ENCODE data around the gene TTLL5.

Gene TTLL5, protein sequence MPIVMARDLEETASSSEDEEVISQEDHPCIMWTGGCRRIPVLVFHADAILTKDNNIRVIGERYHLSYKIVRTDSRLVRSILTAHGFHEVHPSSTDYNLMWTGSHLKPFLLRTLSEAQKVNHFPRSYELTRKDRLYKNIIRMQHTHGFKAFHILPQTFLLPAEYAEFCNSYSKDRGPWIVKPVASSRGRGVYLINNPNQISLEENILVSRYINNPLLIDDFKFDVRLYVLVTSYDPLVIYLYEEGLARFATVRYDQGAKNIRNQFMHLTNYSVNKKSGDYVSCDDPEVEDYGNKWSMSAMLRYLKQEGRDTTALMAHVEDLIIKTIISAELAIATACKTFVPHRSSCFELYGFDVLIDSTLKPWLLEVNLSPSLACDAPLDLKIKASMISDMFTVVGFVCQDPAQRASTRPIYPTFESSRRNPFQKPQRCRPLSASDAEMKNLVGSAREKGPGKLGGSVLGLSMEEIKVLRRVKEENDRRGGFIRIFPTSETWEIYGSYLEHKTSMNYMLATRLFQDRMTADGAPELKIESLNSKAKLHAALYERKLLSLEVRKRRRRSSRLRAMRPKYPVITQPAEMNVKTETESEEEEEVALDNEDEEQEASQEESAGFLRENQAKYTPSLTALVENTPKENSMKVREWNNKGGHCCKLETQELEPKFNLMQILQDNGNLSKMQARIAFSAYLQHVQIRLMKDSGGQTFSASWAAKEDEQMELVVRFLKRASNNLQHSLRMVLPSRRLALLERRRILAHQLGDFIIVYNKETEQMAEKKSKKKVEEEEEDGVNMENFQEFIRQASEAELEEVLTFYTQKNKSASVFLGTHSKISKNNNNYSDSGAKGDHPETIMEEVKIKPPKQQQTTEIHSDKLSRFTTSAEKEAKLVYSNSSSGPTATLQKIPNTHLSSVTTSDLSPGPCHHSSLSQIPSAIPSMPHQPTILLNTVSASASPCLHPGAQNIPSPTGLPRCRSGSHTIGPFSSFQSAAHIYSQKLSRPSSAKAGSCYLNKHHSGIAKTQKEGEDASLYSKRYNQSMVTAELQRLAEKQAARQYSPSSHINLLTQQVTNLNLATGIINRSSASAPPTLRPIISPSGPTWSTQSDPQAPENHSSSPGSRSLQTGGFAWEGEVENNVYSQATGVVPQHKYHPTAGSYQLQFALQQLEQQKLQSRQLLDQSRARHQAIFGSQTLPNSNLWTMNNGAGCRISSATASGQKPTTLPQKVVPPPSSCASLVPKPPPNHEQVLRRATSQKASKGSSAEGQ (N-terminal part only)

GRCh38 chr14:75660630-75661498 lies at the start of gene TTLL5, which contains the start of gene ERG28:
TTLL5 (plus strand) TSS chr14:75661246; CDS start chr14:75663150, 1,904 bp downstream.
ERG28 (minus strand) TSS chr14:75660876; CDS start chr14:75657502, 3,374 bp downstream.
- DNase-seq (ENCODE audit: low spot score) = peak; percentile 98

DNA sequence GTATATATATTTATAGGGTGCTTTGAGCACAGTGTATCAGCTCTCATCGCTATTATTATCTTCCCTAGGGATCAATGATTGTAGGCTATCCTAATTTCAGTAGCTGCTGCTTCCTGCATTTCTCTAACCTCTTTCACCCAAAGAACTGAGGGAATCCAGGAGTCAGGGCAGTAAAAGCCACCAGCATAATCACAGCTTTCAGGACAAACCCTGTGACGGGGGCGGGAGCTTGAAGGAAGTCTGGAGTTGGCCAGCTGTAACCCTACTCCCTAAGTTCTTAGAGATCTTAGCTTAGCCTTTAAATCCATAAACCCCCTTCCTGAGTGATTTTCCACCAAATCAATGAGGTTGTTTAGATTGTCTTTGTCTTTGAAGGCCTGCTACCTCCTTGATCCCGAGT lies 48.9 kb upstream of the TTLL5 start:
- no peak for DNase-seq (ENCODE audit: low spot score)

DNA sequence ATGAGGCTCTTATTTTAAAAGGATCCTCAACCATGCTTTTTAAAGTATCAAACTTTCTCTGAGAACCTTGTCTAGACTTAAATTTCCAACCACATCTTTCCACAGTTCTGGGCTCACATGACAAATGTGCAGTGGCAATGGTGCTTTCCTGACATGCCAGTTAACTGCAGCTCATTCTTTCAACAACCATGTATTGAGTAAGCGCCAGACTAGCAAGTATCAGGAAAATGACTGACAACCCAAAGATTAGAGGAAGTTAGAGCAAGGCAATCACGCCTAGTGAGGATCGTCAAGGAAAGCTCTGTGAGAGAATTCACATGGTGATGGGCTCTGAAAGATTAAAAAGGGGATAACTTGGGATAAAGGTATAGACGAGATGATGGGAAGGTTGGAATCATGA lies 46.9 kb upstream of the TTLL5 start:
- no peak for DNase-seq (ENCODE audit: low spot score)

- no peak for DNase-seq (ENCODE audit: low spot score)
These were observed 45.8 kb upstream of the TTLL5 start for GRCh38 chr14:75615200-75615599.

DNA sequence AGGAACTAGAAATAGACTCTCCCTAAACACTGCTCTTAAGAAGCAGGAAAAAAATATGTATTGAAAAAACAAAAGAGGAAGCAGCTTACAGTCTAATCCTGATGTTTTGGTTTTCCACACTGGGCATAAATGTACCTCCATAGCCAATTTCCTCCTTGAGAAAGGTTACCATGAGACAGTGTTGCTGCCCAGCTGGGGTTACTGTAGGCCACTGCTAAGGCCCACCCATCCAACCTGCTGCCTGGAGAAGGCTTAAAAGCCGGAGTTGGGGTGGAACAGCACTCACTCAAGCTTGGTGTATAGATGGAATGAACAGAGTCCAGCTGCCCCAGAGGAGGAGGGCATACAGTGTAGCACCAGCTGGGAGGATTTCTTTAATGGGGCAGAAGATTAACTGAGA lies 41.5 kb upstream of the TTLL5 start:
- DNase-seq (ENCODE audit: low spot score) = no peak

DNA sequence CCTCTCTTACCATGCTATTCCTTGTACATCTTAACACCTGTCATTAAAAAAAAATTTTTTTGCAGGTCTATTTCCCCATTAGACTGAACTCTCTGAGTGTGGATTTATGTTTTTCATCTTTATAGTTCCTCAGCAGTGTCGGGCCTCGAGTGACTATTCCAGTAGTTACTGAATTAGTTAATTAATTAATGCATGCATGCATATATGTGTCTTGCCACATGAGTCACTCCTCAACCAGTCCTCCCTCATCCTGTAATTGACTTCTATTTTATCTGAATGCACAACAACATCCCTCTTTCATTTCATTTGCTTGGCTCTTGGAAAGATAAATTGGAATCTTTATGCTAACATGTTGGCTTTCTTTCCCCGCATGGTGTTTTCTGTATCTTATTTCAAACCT lies 36.0 kb upstream of the TTLL5 start:
- no peak for DNase-seq (ENCODE audit: low spot score)

GRCh38 chr14:75626396-75626795 lies 34.6 kb upstream of the TTLL5 start:
- no peak for DNase-seq (ENCODE audit: low spot score)

DNA sequence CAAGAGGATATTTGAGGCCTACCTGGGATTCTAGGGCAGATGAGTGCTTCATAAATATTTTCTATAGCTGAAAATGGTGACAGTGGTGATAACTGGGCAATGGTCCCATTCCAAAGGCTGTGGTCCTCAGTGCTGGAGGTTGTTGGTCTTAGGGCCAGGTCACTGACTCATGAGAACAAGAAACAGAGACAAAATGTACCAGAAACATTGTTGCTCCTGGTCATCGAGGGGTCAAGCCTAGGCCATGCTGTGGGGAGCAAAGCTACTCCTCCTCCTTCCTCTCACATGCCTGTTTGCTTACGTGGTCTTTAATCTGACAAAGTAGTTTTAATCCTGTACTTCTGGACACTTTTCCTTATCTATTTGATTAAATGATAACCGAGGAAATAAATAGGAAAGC lies 34.2 kb upstream of the TTLL5 start:
- DNase-seq (ENCODE audit: low spot score) = no peak

- DNase-seq (ENCODE audit: low spot score) = no peak
These were observed 33.6 kb upstream of the TTLL5 start for GRCh38 chr14:75627406-75627805.

DNA sequence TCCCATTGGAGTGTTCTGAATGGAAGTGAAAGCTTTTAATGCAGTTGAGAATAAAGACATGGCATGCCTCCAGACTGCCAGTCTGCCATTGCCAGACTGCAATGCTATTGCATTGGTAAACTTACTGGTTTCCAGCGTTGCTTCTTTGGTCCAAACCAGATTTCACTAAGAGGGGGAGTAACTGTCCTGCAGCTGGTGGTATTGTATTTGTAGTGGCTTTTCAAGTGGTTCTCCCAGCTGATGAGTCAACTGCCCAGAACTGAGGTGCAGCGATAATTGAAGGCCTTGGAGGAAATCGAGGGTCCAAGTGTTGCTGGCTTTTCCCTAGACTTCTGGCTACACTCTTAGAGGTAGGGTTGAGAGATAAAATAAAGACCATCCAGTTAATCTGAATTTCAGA lies 32.2 kb upstream of the TTLL5 start:
- DNase-seq (ENCODE audit: low spot score) = no peak

DNA sequence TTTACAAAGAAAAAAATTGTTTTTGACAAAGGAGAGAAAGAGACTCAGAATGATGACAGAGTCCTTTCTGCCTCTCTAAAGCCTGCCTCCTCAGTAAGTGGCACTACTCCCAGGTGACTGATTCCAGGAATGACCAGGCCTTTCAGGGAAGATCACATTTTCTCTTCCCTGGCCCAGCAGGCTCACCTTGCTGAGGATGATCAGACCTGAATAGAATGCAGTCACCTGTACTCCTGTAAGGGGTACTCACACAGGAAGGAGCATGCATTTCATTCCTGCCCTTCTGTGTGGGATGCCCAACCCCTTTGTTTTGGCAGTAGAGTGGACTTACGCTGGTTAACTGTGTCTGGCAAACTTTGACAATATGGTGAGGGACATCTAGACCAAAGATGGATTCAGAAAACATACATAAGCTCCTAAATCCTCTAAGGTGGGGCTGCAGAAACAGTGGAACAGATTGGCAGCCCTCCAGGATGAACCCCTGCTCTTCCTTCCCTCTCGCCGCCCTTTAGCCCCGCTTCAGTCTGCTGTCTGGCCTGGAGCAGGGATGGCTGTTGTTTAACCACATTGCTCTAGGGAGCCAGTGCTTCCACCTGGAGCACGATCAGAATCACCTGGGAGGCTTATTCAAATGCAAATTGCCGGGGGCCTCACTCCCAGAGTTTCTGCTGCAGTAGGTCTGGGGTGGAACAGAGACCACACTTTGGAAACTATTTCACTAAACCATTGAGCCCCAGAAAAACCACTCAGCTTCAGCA lies 30.2 kb upstream of the TTLL5 start:
- DNase-seq (ENCODE audit: low spot score) = no peak

- no peak for DNase-seq (ENCODE audit: low spot score)
These were observed 29.6 kb upstream of the TTLL5 start for GRCh38 chr14:75631453-75631831.

DNA sequence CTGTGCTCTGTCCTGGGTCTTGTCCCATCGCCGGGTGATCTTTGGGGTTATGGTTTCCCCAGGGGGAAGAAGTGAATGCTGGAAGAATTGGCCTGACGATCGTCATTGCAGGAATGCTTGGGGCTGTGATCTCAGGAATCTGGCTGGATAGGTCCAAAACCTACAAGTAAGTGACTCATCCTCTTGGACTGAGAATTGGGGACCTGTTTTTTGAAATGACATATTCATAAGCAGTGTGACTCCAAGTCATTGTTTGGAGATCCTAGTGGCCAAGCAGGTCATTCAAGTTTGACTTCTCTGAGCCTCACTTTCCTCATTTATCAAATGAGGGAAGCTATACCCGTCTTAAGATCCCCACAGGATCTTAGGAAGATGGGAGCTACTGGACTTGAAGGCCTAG lies 26.2 kb upstream of the TTLL5 start:
- DNase-seq (ENCODE audit: low spot score) = no peak

- peak; percentile 71 for DNase-seq (ENCODE audit: low spot score)
These were observed 24.9 kb upstream of the TTLL5 start for GRCh38 chr14:75636100-75636692.

GRCh38 chr14:75640876-75641275 lies 20.2 kb upstream of the TTLL5 start:
- no peak for DNase-seq (ENCODE audit: low spot score)

DNA sequence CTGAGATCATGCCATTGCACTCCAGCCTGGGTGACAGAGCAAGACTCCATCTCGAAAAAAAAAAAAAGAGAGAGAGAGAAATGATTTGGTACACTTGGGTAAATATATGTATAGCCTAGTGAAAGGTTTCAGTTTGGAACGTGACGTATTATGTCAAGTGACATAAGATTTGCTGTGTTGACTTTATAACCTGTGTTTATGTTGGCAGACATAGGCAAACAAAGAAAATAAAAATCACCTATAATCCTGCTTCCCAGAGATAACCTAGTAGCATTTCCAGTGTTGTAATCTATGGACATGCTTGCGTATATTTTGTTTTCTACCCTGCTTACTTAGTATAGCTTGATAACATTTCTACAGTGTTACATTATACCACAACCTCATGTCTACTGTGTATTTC lies 17.1 kb upstream of the TTLL5 start:
- no peak for DNase-seq (ENCODE audit: low spot score)

DNA sequence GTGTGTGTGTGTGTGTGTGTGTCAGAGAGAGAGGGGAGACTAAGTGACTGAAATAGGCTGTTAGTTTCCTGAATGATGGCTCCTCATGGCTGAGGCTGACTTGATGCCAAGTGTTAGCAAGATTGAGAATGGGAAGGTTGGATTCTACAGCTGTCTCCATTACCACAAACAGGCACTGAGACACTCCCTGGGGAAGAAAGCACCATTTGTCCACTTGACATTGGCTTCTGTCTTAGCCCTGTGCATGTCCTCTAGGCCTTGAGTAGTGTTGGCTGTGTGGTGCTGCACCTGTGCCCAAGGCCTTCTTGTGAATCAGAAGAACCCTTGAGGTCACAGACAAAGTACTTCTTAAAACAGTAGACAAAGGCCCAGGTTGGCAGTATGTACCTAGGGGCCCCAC lies 16.0 kb upstream of the TTLL5 start:
- no peak for DNase-seq (ENCODE audit: low spot score)

GRCh38 chr14:75646762-75647161 lies 14.3 kb upstream of the TTLL5 start:
- DNase-seq (ENCODE audit: low spot score) = no peak

DNA sequence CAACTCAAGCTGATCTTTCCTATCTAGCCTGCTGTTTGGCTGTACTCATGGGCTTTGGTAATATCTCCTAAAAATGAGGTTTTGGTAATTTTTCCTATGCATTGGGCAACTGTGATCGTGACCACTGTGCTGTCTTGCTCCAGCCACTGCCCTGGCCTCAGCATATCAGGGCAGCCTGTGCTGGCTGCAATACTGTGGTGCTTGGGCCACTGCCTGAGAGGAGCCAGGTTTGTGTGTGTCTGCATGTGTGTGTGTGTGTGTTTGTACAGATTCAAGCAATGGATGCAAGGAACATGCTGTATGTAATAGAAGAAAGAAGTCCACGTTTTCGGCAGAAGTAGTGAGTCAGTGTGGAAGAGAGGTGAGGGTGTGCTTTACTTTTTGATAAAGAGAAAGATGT lies 13.4 kb upstream of the TTLL5 start:
- DNase-seq (ENCODE audit: low spot score) = no peak
